ENCODE measurements around the gene SEMA4C.

SEMA4C gene, protein sequence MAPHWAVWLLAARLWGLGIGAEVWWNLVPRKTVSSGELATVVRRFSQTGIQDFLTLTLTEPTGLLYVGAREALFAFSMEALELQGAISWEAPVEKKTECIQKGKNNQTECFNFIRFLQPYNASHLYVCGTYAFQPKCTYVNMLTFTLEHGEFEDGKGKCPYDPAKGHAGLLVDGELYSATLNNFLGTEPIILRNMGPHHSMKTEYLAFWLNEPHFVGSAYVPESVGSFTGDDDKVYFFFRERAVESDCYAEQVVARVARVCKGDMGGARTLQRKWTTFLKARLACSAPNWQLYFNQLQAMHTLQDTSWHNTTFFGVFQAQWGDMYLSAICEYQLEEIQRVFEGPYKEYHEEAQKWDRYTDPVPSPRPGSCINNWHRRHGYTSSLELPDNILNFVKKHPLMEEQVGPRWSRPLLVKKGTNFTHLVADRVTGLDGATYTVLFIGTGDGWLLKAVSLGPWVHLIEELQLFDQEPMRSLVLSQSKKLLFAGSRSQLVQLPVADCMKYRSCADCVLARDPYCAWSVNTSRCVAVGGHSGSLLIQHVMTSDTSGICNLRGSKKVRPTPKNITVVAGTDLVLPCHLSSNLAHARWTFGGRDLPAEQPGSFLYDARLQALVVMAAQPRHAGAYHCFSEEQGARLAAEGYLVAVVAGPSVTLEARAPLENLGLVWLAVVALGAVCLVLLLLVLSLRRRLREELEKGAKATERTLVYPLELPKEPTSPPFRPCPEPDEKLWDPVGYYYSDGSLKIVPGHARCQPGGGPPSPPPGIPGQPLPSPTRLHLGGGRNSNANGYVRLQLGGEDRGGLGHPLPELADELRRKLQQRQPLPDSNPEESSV

DNA sequence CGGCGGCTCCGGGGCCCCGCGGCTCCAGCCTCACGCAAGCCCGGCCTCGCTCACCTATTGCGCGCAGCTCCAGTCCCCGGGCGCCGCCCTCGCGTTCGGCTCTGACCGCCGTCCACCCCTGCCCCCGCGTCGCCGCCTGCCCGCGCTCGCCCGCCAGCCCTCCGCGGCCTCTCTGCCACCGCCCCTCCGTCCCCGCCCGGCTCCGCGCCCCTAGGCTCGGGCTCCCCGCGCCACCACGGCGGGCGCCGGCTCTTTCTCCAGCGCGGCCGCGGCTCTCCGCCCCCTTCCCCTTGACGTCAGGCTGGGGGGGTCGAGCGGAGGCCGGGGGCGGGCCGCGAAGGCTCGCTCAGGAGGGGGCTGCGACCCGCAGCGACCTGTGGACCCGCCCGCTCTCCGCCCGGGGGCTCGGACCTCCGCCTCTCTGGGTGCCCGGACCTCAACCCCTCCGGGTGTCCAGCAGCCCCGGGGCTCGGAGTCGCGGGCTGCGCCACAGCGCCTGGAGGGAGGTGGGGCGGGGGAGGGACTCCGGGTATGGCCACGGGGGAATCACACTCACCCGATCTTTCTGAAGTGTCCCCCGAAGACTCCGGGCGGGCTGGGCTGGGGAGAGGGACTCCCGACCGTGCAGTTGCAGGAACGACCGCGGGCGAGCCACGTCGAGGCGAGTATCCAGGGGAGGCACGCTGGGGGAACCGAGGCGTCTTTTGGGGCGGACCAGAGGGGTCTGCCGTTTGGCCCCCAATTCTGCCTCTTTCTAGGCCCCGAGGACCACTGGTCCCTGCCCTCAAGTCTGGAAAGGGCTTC lies at the start of gene SEMA4C:
Gene SEMA4C, minus strand, starts transcription at position 259 of the 804 bp plus-strand sequence. CDS start 2,194 bp downstream, outside the sequence.
- peak; percentile 57 for DNase-seq

DNA sequence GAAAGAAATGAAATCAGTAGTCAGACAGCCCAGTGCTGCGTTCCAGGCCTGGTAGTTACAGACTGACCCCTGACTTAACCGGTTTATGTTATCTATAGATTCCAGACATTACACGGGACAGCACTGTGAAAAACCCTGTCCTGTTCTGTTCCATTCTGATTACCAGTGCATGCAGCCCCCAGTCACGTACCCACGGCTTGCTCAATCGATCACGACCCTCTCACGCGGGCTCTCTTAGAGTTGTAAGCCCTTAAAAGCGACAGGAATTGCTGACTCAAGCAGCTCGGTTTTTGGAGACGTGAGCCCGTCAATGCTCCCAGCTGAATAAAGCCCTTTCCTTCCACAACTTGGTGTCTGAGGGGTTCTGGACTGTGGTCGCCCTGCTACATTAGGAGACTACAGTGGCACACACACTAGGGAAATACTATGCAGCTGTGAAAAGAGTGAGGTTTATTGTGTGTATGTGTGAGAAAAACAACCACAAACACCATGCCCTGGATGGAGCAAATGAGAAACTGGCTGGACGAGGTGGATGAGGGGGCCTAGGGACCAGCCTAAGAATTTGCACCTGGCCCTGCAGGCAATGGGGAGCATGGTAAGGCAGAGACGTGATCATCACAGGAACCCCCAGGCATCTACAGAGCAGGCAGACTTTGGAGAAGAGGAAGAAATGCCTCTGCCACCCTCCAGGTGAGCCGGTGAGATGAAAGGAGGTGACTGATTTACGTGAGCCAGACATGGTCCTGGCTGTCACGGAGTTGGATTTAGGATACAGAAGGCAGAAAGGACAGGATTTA lies 49.1 kb upstream of the SEMA4C start:
- no peak for DNase-seq

DNA sequence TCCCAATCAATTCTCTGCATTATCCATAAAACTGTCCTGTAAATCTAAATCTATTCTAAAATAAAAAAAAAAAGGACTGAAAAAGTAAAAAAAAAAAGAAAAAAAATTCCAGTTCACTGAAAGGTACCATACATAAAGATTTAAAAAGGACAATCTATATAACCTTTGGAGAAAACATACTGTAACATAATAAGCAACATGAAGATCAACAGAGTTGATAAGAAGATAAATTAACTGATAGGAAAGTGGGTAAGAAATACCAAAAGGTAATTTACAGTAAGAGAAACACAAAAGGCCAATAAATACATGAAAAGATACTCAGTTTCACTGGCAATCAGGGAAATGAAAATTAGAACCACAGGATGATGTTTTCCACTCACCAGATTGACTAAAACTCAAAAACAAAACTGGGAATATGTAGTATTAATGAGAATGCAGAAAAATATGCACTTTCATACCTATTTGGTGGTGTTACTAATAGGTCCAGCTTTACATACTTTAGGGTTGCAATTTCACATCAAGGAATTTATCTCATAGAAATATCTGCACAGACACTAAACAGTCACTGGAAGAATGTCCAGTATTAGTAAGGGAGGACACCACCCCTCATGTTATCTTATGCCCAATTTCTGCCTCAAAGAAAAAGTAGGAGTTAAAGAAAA lies 48.3 kb upstream of the SEMA4C start:
- no peak for DNase-seq

DNA sequence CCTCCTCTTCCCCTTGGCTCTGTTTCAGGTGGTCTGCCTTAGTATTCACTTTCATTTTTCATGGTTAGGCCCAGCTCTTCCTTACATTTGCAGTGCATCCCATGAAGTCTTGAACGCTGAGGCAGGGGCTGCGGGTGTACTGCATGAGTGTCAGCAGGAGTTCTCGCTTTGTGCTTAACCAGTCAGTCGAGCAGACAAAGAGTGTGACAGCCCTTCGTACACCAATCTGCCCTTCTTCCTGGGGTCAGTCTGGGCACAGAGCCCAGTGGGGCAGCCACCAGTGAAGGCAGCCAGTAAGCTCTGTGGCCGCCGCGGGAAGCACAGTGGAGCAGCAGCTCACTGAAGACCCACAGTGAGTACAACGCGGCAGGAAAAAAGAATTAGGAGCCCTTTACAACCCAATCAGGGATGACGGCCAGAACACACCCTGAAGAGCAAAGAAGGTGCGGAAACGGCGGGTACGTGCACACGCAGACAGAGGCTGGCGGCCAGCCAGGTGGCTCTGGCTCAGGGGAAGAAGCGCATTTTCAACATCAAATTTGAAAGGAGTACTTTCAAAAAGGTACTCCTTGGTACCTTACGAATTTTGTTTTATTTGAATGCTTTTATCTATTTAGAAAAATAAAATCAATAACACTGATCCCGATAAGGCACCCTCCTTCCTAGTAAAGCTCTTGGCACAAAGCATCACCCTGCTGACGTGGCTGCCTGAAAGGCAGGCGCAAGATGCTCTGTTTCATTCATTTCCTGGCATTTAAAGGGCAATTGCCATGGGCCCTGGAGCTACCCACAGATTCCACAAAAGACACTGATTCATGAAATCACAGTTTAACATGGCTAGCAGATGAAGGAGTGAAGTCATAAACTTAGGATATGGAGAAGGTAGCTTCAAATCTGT lies 47.0 kb upstream of the SEMA4C start:
- no peak for DNase-seq

DNA sequence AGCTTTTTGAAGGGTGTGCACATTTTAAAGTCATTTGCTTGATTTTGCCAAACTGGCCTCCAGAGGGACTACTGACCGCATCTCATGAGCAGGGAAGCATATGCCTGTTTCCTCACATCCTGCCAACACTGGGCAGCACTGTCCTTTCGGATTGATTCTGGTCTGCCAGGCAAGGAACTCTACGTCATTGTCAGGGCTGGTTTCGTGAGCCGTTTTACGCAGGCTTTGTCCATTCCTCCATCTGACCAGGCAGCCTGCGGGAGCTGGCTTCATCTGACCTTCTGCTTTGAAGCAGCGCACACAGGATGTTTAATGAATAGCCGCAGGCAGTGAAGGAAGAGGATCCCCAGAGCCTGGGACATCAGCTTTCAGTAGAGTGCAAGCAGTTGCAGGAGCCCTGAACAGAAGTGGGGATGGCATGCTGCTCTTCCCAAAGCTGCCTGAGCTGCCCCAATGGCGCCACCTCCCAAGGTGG lies 46.3 kb upstream of the SEMA4C start:
- no peak for DNase-seq

DNA sequence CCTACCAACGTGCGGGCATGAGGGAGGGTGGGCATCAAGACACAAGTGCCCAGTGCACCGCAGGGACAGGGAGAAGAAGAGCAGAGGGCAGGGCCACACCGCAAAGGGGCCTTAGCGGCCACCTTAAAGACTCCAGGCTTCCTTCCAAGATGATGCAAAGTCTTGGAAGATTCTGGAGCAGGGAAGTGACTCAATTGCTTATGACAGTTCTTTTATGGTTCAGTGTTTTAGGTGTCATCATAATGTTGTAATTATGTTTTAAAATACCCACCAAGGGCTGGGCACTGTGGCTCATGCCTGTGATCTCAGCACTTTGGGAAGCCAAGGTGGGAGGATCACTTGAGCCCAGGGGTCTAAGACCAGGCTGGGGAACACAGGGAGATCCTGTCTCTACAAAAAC lies 44.5 kb upstream of the SEMA4C start:
- DNase-seq = no peak

DNA sequence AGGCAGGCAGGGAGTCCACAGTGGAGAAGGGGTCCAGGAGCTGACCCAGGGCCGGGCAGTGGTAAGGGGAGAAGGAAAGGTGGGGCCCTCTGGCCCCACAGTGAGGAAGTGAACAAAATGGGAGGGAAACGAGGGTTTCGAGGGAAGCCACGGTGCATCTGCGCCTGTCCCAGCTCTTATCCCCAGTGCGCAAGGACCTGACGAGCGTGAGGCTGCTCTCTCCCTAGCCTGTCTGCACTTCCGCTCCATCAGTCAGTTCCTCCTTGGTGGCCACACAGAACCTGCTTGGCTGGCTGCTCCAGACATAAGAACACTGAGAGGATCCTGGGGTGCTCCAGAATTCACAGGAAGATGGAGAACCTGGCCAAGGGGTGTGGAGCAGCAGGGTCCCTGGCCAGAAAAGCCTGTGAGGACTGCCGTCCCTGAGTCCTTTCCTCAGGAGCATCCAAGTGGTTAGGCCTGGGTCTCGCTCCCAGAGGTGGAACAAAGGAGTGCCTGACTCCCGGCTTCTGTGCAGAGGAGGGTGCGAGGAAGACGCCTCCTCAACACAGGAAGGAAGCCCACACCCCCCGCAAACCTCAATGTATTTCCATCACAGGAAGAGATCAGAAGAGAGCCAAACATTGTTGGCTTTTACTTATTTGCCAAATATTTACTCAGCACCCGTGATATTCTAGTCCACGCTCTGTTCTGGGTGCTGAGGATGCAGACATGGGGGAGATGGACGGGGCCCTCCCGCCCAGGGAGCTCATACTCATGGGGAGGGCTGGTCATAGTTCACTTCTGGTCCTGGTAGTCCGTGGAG lies 43.7 kb upstream of the SEMA4C start:
- DNase-seq = peak; percentile 66

DNA sequence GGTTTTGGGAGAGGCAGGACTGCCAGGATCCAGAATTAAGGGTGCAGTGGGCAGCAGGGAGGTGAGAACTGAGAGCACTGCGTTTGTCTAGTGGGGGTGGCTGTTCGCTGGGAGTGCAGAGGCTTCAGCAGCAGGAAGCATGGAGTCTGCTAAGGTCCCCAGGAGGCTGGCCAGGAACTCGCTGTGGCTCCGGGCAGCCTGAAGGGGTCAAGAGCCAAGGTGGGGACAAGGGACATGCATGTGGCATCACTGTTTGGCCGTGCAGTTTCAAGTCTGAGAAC lies 43.2 kb upstream of the SEMA4C start:
- DNase-seq = peak; percentile 11

DNA sequence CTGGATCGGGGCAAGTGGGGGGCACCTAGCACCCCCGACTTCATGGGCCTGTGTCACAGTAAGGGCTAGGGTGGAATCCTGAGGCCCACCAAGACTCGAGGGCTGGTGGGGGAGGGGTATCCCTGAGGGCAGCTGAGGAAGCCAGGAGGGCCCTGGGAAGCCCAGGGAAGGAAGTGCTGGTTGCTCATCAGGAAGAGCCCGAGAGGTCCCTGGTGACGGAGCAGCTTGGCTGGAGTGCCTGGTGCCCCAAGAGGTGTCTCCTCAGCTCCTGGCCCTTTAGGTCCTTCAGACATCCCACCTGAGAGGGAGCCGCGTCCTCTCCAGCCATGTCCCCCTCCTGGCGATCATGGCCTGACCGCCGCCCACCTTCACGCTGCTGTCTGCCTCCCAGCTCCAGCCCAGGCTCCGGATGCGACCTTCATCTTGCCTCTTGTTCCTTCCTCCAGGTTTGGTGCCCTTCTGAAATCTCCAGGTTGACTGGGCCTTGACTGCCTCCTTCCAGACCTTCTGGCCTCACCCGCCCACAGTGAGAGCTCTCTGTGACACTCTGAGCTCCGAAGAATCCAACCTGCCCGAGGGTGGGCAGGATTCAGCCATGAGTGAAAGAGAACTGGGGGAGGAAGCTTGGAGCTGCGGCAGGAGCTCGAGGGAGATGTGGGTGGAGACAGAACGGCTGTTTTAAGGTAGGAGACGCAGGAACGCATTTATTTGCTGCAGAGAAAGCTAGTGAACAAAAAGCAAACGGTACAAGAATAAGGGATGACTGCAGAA lies 42.7 kb upstream of the SEMA4C start:
- no peak for DNase-seq

DNA sequence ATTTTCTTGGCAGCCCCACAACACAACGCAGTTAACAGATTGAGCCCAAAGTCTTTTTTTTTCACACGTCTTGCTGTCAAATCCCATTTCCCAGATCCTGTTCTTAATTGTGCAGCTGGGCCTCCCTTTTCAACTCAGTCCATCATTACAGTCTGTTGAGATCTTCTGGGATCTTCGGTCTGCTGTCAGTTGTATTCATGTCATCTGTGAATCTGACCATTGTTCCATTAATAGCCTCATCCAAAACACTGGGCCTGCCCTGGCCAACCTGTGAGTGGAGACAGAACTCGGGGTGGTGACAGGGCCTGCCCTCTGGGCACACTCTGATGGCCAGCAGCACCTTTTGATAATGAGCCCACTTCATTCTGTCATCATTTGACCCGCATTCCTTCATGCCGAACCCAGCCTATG lies 39.7 kb upstream of the SEMA4C start:
- no peak for DNase-seq

DNA sequence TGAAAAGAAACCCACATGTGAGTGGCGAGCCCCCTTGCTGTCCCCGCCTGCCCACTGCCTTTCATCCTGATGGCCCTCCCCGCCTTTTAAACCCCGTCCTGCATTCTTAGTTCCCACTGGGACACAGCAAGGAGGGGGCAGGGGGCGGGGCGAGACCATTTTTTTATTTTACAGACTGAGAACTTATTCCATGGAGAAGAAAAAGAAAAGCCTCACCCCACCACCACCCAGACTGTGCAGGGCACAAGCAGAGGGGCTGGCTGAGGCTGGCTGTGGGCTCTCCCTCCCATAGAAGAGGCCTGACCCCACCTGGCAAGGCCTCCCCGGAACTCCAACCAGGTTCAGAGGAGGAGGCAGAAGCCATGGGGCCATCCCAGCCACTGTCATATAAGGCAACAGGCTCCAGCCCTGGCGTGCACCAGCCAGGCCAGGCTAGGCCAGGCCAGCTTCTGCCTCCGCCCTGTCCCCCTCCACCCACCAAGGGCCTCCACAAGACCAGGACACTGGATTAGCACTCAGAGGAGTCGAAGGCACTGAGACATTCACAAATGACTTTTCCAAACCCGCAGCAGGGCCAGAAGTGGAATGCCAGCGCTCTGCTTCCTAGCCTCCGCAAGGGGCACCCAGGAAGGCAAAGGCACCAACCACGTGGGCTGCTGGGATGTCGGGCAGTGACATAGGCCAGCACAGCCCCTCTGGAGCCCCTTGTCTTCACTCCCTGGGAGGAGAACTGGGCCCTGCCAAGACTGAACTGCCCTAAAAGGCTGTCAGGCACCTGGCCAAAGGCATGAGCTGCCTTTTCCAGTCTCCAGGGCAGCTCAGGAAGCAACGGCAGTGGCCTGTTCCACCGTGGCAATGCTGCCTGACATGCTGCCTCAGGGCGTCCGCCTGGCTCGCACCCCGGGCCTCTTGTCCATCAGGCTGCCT lies 37.5 kb upstream of the SEMA4C start:
- no peak for DNase-seq

DNA sequence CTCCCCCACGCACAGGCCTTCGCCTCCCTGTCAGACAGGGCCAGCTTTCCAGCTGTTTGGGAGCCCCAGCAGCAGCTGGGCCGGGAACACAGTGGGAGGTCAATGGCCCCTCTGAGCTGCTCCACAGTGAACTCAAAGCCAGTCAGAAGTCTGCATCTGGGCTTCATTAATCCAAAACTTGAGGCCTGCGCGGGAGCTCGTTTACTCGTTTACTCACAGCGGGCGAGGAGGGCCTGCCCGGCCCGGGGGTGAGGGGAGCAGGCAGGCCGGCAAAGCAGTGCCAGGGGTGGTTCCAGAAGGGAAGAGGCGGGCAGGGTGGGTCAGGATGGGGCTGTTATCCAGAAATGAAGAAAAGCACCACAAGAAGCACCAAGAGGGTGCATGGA lies 36.8 kb upstream of the SEMA4C start:
- DNase-seq = no peak

DNA sequence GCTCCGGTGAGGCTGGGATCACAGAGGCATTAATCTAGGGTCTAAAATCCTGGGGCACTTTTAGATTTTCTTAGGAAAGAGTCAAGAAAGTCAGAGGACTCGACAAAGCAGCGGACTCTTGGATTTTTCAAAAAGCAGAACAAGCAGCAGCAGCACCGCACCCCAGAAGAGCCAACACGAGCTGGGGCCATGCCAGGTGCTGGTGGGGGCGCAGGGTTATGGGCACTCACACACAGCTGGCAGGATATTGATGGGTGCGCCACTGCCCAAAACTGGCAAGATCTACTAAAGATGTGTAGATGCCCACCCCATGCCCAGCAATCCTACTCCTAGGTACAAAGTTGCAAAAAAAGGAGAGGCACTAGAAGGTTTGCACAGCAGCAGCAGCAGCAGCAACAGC lies 33.9 kb upstream of the SEMA4C start:
- DNase-seq = no peak

DNA sequence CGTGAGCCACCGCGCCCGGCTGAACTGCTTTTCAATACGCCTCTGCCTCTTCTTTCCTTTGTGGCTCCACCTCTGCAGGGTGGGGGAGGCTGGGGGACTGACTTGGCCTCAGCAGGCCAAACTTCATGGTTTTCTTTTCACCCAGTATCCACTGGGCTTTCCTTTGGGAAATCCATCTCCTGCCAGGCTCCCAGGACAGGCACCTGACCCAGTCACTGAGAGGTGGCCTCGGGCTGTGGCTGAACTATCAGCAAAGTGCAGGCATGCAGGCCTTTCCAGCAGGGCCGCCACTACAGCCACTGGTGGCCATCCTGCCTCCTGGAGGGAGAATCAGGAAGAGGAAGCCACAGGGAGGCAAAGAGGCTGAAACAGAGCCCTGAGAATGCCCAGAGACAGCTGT lies 33.4 kb upstream of the SEMA4C start:
- no peak for DNase-seq

DNA sequence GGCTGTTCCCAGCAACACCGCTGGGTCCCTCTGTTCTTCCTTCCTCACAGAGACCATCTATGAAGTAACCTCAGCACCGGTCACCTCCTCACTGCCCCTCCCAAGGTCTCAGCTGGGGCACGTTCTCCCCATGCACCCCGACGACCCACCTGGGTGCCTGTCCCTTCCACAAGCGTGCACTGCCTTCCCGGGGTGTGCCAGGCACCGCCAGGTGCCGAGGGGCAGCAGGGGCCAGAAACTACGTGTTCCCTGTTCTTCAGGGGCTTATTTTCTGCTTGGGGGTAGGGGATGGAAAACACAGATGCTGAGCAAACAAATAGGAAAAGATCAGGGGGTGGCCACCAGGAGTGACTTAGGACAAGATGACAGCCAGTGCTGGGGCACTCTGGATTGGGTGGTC lies 30.4 kb upstream of the SEMA4C start:
- DNase-seq = no peak

DNA sequence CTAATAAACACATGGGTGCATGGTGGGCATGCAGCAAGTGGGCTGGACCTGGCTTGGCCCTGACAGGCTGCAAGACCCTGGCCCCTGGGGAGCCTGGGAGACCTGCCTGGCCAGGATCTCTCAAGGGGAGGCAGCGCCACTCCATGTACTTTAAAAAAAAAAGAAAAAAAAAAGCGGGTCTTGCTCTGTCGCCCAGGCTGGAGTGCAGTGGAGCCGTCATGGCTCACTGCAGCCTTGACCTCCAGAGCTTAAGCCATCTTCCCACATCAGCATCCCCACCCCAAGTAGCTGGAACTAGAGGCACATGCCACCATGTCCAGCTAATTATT lies 29.5 kb upstream of the SEMA4C start:
- DNase-seq = no peak

DNA sequence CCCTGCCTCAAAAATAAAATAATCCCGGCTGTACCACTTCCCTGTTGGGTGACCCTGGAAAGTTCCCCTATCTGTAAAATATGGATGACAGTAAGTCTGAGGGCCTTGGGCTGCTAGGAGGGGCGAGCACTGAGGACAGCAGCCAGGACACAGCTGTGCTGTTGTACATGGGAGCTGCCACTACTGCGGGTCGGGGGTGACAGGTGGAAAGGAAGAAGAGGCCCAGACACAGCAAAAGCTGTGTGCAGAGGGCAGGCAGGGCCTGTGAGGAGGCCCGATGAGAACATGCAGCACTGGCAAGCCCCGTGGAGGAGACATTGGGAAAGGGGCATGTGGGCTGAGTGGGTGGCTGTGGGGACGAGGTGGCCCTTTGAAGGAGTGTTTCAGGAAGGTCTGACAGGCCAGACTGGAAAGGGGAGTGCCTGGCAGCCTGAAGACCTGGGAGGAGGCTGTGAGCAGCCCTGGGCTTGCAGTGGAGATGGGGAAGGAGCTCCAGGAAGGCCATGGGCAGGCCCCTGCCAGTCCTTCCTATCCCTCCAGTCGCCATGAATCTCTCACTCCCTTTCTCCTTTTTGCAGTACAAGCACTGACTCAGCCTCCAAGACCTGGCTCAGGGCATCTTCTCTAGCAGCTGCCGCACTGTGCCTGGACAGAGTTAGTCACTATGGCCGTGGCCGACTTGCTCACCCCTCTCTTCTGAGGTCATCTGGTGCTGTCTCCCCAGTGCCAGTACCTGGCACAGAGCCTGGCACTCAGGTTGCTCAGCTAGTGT lies 28.9 kb upstream of the SEMA4C start:
- DNase-seq = no peak

DNA sequence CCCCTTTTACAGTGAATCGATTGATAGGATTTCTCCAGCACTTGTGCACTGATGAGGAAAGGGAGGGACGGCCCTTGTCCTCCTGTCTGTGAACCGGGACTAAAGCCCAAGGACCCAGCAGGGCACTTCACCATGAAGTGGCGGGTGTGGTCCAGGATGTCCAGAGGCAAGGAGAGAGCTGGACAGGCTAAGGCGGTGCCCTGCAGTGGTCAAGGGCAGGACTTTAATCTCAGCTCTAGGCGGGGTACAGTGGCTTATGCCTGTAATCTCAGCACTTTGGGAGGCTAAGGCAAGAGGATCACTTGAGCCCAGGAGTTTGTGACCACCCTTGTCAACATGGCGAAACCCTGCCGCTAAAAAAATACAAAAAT lies 28.2 kb upstream of the SEMA4C start:
- no peak for DNase-seq

All from stimulated activated CD4-positive, alpha-beta T cell treated with anti-CD3 and anti-CD28 coated beads, Interleukin-15, amount 100 ng/mL, for 24 hours (primary cell).